SK-N-SH treated with all-trans-retinoic acid at 6 μM for 48 hours (cell line): ENCODE measurements around the gene AUTS2.

Experiments
- ATAC-seq: fragments of 200-7000 bp; cut with Tn5 transposase; 3 replicates; pipeline ENCODE4 v1.9.1; 2020; ENCODE audit warnings: mild to moderate bottlenecking, moderate library complexity
- ARNTL ChIP-seq: fragments of 450-650 bp; formaldehyde crosslinking; IDR thresholded peaks from 2 replicates; pipeline ENCODE4 v1.5.0; 2020; ENCODE audit warnings: low read depth, mild to moderate bottlenecking, moderate library complexity, borderline replicate concordance
- CREB5 ChIP-seq: fragments of 250-450 bp; sonication (Bioruptor Pico); IDR thresholded peaks from 2 replicates; pipeline ENCODE4 v1.5.1; 2020; ENCODE audit warnings: low read depth, mild to moderate bottlenecking, moderate library complexity
- CSDC2 ChIP-seq: fragments of 250-450 bp; sonication (Bioruptor Pico); IDR thresholded peaks from 2 replicates; pipeline ENCODE4 v1.5.0; 2020; ENCODE audit warnings: mild to moderate bottlenecking, moderate library complexity
- CSRNP3 ChIP-seq: fragments of 250-450 bp; sonication (Bioruptor Pico); IDR thresholded peaks from 2 replicates; pipeline ENCODE4 v1.5.1; 2021; ENCODE audit warnings: mild to moderate bottlenecking, moderate library complexity
- ESRRG ChIP-seq: fragments of 250-450 bp; sonication (Bioruptor Pico); IDR thresholded peaks from 2 replicates; pipeline ENCODE4 v1.6.1; 2021; ENCODE audit warnings: mild to moderate bottlenecking
- GLIS3 ChIP-seq: fragments of 250-450 bp; sonication (Bioruptor Pico); IDR thresholded peaks from 2 replicates; pipeline ENCODE4 v1.5.0; 2020; ENCODE audit warnings: mild to moderate bottlenecking, moderate library complexity
- ISL1 ChIP-seq: fragments of 250-450 bp; sonication (Bioruptor Pico); IDR thresholded peaks from 2 replicates; pipeline ENCODE4 v2.1.2; 2022; ENCODE audit warnings: mild to moderate bottlenecking, moderate library complexity
- OSR1 ChIP-seq: fragments of 250-450 bp; sonication (Bioruptor Pico); IDR thresholded peaks from 2 replicates; pipeline ENCODE4 v1.8.0; 2022; ENCODE audit warnings: moderate library complexity, mild to moderate bottlenecking, inconsistent platforms
- POU6F1 ChIP-seq: fragments of 250-450 bp; sonication (Bioruptor Pico); IDR thresholded peaks from 2 replicates; pipeline ENCODE4 v1.8.0; 2021; ENCODE audit warnings: low read depth, mild to moderate bottlenecking, moderate library complexity, borderline replicate concordance
- PPARA ChIP-seq: fragments of 250-450 bp; sonication (Bioruptor Pico); IDR thresholded peaks from 2 replicates; pipeline ENCODE4 v1.5.0; 2020; ENCODE audit warnings: mild to moderate bottlenecking, borderline replicate concordance
- RARB ChIP-seq: fragments of 250-450 bp; sonication (Bioruptor Pico); IDR thresholded peaks from 2 replicates; pipeline ENCODE4 v1.8.0; 2021; ENCODE audit warnings: mild to moderate bottlenecking, moderate library complexity
- SNAI2 ChIP-seq: fragments of 250-450 bp; sonication (Bioruptor Pico); IDR thresholded peaks from 2 replicates; pipeline ENCODE4 v1.5.0; 2020; ENCODE audit warnings: mild to moderate bottlenecking, moderate library complexity
- TCF4 ChIP-seq: fragments of 250-450 bp; sonication (Bioruptor Pico); IDR thresholded peaks from 2 replicates; pipeline ENCODE4 v1.8.0; 2021; ENCODE audit warnings: mild to moderate bottlenecking, moderate library complexity, borderline replicate concordance
- TOX ChIP-seq: fragments of 250-450 bp; sonication (Bioruptor Pico); IDR thresholded peaks from 2 replicates; pipeline ENCODE4 v1.8.0; 2021; ENCODE audit warnings: mild to moderate bottlenecking, moderate library complexity, borderline replicate concordance
- TSHZ2 ChIP-seq: fragments of 250-450 bp; sonication (Bioruptor Pico); IDR thresholded peaks from 2 replicates; pipeline ENCODE4 v1.5.0; 2020; ENCODE audit warnings: mild to moderate bottlenecking, moderate library complexity
- ZC3H10 ChIP-seq: fragments of 250-450 bp; sonication (Bioruptor Pico); IDR thresholded peaks from 2 replicates; pipeline ENCODE4 v1.5.1; 2021; ENCODE audit warnings: mild to moderate bottlenecking, moderate library complexity
- ZFP3 ChIP-seq: fragments of 250-450 bp; sonication (Bioruptor Pico); IDR thresholded peaks from 2 replicates; pipeline ENCODE4 v1.5.0; 2020; ENCODE audit warnings: mild to moderate bottlenecking, moderate library complexity
- ZFP30 ChIP-seq: fragments of 450-650 bp; formaldehyde crosslinking; IDR thresholded peaks from 2 replicates; pipeline ENCODE4 v1.5.0; 2022; ENCODE audit warnings: mild to moderate bottlenecking, moderate library complexity
- ZNF565 ChIP-seq: fragments of 450-650 bp; formaldehyde crosslinking; conservative IDR thresholded peaks from 2 replicates; pipeline ENCODE4 v1.5.0; 2020; ENCODE audit warnings: low read depth, mild to moderate bottlenecking, moderate library complexity
- ZNF70 ChIP-seq: fragments of 450-650 bp; formaldehyde crosslinking; IDR thresholded peaks from 2 replicates; pipeline ENCODE4 v1.5.0; 2020; ENCODE audit warnings: mild to moderate bottlenecking, moderate library complexity
- ZNF8 ChIP-seq: fragments of 450-650 bp; formaldehyde crosslinking; IDR thresholded peaks from 2 replicates; pipeline ENCODE4 v1.5.0; 2020; ENCODE audit warnings: mild to moderate bottlenecking, moderate library complexity

The AUTS2 gene

GRCh38 chr7:70743531-70744325 lies 1145.5 kb downstream of the AUTS2 start:
- no peak for ATAC-seq
- TF ChIP-seq OSR1 (CRISPR knock-in tag) (no peak), ZNF8 (CRISPR knock-in tag) (no peak), ESRRG (CRISPR knock-in tag) (no peak), ZFP30 (CRISPR knock-in tag) (no peak), CSRNP3 (no peak), ZC3H10 (CRISPR knock-in tag) (no peak), RARB (CRISPR knock-in tag) (no peak), SNAI2 (CRISPR knock-in tag) (no peak), ARNTL (no peak), CSDC2 (no peak)
- TF ChIP-seq, all 23 proteins: peak for 0

GRCh38 chr7:70744492-70744891 lies 1146.2 kb downstream of the AUTS2 start:
- no peak for ATAC-seq
- TF ChIP-seq TSHZ2 (CRISPR knock-in tag) = no peak
- TF ChIP-seq CSRNP3 = no peak
- no peak for TF ChIP-seq OSR1 (CRISPR knock-in tag)
- no peak for TF ChIP-seq ZC3H10 (CRISPR knock-in tag)
- no peak for TF ChIP-seq ZNF8 (CRISPR knock-in tag)
- TF ChIP-seq RARB (CRISPR knock-in tag) = no peak
- TF ChIP-seq ESRRG (CRISPR knock-in tag) = no peak
- TF ChIP-seq ZFP30 (CRISPR knock-in tag) = no peak
- no peak for TF ChIP-seq CSDC2
- no peak for TF ChIP-seq GLIS3
- no peak for TF ChIP-seq TOX (CRISPR knock-in tag)
- TF ChIP-seq TCF4 (CRISPR knock-in tag) = no peak
- no peak for TF ChIP-seq ARNTL
- no peak for TF ChIP-seq ZNF565 (CRISPR knock-in tag)
- TF ChIP-seq CREB5 = no peak
- TF ChIP-seq POU6F1 (CRISPR knock-in tag) = no peak

- ATAC-seq = no peak
- TF ChIP-seq TSHZ2 (CRISPR knock-in tag) = no peak
- no peak for TF ChIP-seq TCF4 (CRISPR knock-in tag)
- no peak for TF ChIP-seq TOX (CRISPR knock-in tag)
- no peak for TF ChIP-seq ZFP3 (CRISPR knock-in tag)
- TF ChIP-seq CREB5 = no peak
- no peak for TF ChIP-seq ZNF8 (CRISPR knock-in tag)
- TF ChIP-seq ZNF70 (CRISPR knock-in tag) = no peak
- no peak for TF ChIP-seq ZFP30 (CRISPR knock-in tag)
- no peak for TF ChIP-seq CSRNP3
- no peak for TF ChIP-seq GLIS3
- TF ChIP-seq OSR1 (CRISPR knock-in tag) = no peak
- no peak for TF ChIP-seq ISL1 (CRISPR knock-in tag)
- TF ChIP-seq SNAI2 (CRISPR knock-in tag) = no peak
- TF ChIP-seq ZC3H10 (CRISPR knock-in tag) = no peak
- no peak for TF ChIP-seq RARB (CRISPR knock-in tag)
- no peak for TF ChIP-seq PPARA
Measured at GRCh38 chr7:70749831-70750230, 1151.6 kb downstream of the AUTS2 start.
